Ovary (tissue), 9 donors: ENCODE measurements around the gene GCN1. TPM values are rescaled to one million over a fixed set of nuclear protein-coding genes. Genes with fewer than 3 reads are reported as not detected.

ENCODE experiments used
- DNase-seq, 5 donors: peaks; one replicate each; pipeline ENCODE4 v3.0.0-alpha.2; 2019 to 2020
- H3K27ac ChIP-seq, 2 donors: fragments of 200-600 bp; one replicate each; pipeline versions ENCODE4 v1.5.1 to v1.8.0; 2019 to 2022
- H3K27me3 ChIP-seq: fragments of 200-600 bp; one replicate; pipeline ENCODE4 v1.8.0; 2022
- H3K36me3 ChIP-seq: fragments of 200-600 bp; sonication (generic); one replicate; pipeline ENCODE4 v1.5.1; 2019
- H3K4me1 ChIP-seq: one replicate; pipeline ENCODE4 v1.8.1; 2013; ENCODE audit warnings: mild to moderate bottlenecking, moderate library complexity; ENCODE audit not compliant: insufficient read depth
- H3K4me3 ChIP-seq: fragments of 200-600 bp; sonication (generic); one replicate; pipeline ENCODE4 v1.5.1; 2017
- H3K9me3 ChIP-seq, 2 donors: fragments of 200-600 bp in 1 of 2; sonication (generic) in 1 of 2; one replicate each; pipeline versions ENCODE4 v1.5.1 to v1.8.1; 2013 to 2019; ENCODE audit warnings: mild to moderate bottlenecking in 1 of 2, moderate library complexity in 1 of 2
- EP300 ChIP-seq: sonication (generic); formaldehyde crosslinking; IDR thresholded peaks from one replicate; pipeline ENCODE4 v1.6.1; 2017; ENCODE audit warnings: antibody characterized with exemption
- POLR2A ChIP-seq: fragments of 450-650 bp; IDR thresholded peaks from one replicate; pipeline ENCODE4 v1.6.1; 2017; ENCODE audit warnings: antibody characterized with exemption, mild to moderate bottlenecking, moderate library complexity
- WGBS, 3 donors: extraction: QIAGEN DNeasy Blood & Tissue Kit in 1 of 3; methylation state at CpG; one replicate each; pipeline versions ENCODE4 v1.1.5 to v1.1.7; 2013 to 2017; 5-methylcytosine and 5-hydroxymethylcytosine counted together
- intact Hi-C, 4 donors: fragments of 100-400 bp; cut with DNase I; formaldehyde crosslinking; loops; one replicate each; pipeline versions ENCODE4 v1.11.0 to v1.15.1; 2022 to 2023
- polyA plus RNA-seq, 2 donors: library from polyadenylated mRNA; stranded (reverse); fragments of 200-250 nt in 1 of 2; fragments of 350-450 nt in 1 of 2; fragmentation: Illumina TruSeq in 1 of 2; extraction: RNeasy Lipid Tissue Mini Kit (QIAGEN cat#74804) in 1 of 2; gene quantifications; one replicate each; pipeline ENCODE4 v1.2.3, GENCODE V29; 2013 to 2014
- total RNA-seq, 7 donors: library from RNA; depleted of rRNA in 2 of 7; stranded (reverse); fragments of >200 nt in 2 of 7; fragmentation: NEBNext Ultra II Directional in 3 of 7; extraction: Animal tissue kit (Norgen Biotek cat#: 25700) in 3 of 7; gene quantifications; one replicate each; pipeline versions ENCODE4 v1.1.0 to v1.2.4, GENCODE V29; 2016 to 2023
- TF ChIP-seq, protein P1 (sequence below), 3 donors: fragments of 450-650 bp in 2 of 3; fragments of 200-600 bp in 1 of 3; IDR thresholded peaks; one replicate each; pipeline versions ENCODE4 v1.5.1 to v1.8.0; 2016 to 2022; ENCODE audit warnings: antibody characterized with exemption in 3 of 3, mild to moderate bottlenecking in 1 of 3
- donor health status: DM: no; HTN: no; CAD: no; lungs with moderate emphysema.
- donor health status: DM: no; HTN: no; CAD: no.
- donor health status: Bipolar disorder and iron deficiency.
- donor health status: DM: yes; HTN: yes; CAD: no.
- donor health status: DM: no; HTN: no; CAD: no.
- donor health status: DM: yes; HTN: yes; CAD: no.

Gene GCN1
- total and polyA plus RNA-seq, 9 donors: 22.6 to 86.2 (median 61.4) TPM

- Histone ChIP-seq H3K9me3 (no peaks in the 10 kb centered on the region), H3K27ac (no peak overlapping the region), H3K4me1 (no peaks in the 10 kb centered on the region), H3K36me3 (no peaks in the 10 kb centered on the region), H3K4me3 (no peak overlapping the region), H3K27me3 (no peaks in the 10 kb centered on the region)
- intact Hi-C loops: no loop called here
- TF ChIP-seq EP300 (no peak), POLR2A (no peak)
- TF ChIP-seq, protein P1, sequence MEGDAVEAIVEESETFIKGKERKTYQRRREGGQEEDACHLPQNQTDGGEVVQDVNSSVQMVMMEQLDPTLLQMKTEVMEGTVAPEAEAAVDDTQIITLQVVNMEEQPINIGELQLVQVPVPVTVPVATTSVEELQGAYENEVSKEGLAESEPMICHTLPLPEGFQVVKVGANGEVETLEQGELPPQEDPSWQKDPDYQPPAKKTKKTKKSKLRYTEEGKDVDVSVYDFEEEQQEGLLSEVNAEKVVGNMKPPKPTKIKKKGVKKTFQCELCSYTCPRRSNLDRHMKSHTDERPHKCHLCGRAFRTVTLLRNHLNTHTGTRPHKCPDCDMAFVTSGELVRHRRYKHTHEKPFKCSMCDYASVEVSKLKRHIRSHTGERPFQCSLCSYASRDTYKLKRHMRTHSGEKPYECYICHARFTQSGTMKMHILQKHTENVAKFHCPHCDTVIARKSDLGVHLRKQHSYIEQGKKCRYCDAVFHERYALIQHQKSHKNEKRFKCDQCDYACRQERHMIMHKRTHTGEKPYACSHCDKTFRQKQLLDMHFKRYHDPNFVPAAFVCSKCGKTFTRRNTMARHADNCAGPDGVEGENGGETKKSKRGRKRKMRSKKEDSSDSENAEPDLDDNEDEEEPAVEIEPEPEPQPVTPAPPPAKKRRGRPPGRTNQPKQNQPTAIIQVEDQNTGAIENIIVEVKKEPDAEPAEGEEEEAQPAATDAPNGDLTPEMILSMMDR (IDR thresholded peaks at IDR 0.05): no peak
- DNase-seq: no peak
- 93 to 94% (median 93%) methylated on average over 24 of the region's 24 CpGs for WGBS, 3 donors
Observed at GRCh38 chr12:120212301-120212700, 17.8 kb upstream of the GCN1 start.

DNA sequence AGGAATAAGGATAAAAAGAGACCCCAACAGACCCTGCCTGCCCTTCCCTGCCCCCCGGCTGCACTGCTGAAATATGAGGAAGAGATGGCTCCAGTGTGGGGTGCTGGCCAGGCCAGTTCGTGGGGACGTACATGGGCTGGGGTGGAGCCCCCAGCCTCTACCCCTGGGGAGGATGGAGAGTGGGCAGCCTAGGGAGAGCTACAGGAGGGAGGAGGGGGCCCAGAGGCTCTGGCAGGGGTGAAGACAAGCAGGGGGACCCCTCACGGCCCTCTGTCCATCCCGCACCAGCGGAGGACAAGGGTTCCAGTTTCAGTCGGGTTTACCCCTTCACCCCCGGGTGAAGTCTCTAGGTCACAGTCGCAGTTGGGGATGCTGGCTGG lies 17.4 kb upstream of the GCN1 start:
- Histone ChIP-seq H3K27me3 (no peaks in the 10 kb centered on the region), H3K27ac (no peak overlapping the region), H3K4me3 (no peak overlapping the region), H3K36me3 (no peaks in the 10 kb centered on the region), H3K9me3 (no peaks in the 10 kb centered on the region), H3K4me1 (no peaks in the 10 kb centered on the region)
- TF ChIP-seq, protein P1 (IDR thresholded peaks at IDR 0.05): no peak
- TF ChIP-seq EP300 (no peak), POLR2A (no peak)
- intact Hi-C loops: no loop called here
- DNase-seq: no peak
- WGBS, 3 donors: 76 to 90% (median 85%) methylated on average over 9 of the region's 9 CpGs

- no peaks in the 10 kb centered on the region for H3K9me3 ChIP-seq
- WGBS, 3 donors: 84 to 86% (median 86%) methylated on average over 12 of the region's 12 CpGs
Observed at GRCh38 chr12:120211243-120211903, 16.9 kb upstream of the GCN1 start.

GRCh38 chr12:120209851-120210250 lies 15.3 kb upstream of the GCN1 start:
- Histone ChIP-seq H3K36me3 (no peaks in the 10 kb centered on the region), H3K27ac (no peak overlapping the region), H3K27me3 (no peaks in the 10 kb centered on the region), H3K4me3 (no peak overlapping the region), H3K4me1 (no peaks in the 10 kb centered on the region), H3K9me3 (no peaks in the 10 kb centered on the region)
- WGBS, 3 donors: 88 to 93% (median 90%) methylated on average over 13 of the region's 13 CpGs
- DNase-seq: no peak
- intact Hi-C loops: no loop called here
- TF ChIP-seq POLR2A (no peak), EP300 (no peak)
- TF ChIP-seq, protein P1 (IDR thresholded peaks at IDR 0.05): no peak

More at GRCh38 chr12:120211243-120211903, 16.9 kb upstream of the GCN1 start:
- Histone ChIP-seq H3K27me3 (no peaks in the 10 kb centered on the region), H3K4me1 (no peaks in the 10 kb centered on the region), H3K27ac (no peak overlapping the region), H3K4me3 (no peak overlapping the region), H3K36me3 (no peaks in the 10 kb centered on the region)
- intact Hi-C loops: no loop called here
- TF ChIP-seq EP300 (no peak), POLR2A (no peak)
- TF ChIP-seq, protein P1 (IDR thresholded peaks at IDR 0.05): no peak
- no peak for DNase-seq
